Measurements from ENCODE around the gene OR2S2.
A peak's percentile ranks its signal among the peaks of the same experiment; 100 is the strongest.

OR2S2 gene

DNA sequence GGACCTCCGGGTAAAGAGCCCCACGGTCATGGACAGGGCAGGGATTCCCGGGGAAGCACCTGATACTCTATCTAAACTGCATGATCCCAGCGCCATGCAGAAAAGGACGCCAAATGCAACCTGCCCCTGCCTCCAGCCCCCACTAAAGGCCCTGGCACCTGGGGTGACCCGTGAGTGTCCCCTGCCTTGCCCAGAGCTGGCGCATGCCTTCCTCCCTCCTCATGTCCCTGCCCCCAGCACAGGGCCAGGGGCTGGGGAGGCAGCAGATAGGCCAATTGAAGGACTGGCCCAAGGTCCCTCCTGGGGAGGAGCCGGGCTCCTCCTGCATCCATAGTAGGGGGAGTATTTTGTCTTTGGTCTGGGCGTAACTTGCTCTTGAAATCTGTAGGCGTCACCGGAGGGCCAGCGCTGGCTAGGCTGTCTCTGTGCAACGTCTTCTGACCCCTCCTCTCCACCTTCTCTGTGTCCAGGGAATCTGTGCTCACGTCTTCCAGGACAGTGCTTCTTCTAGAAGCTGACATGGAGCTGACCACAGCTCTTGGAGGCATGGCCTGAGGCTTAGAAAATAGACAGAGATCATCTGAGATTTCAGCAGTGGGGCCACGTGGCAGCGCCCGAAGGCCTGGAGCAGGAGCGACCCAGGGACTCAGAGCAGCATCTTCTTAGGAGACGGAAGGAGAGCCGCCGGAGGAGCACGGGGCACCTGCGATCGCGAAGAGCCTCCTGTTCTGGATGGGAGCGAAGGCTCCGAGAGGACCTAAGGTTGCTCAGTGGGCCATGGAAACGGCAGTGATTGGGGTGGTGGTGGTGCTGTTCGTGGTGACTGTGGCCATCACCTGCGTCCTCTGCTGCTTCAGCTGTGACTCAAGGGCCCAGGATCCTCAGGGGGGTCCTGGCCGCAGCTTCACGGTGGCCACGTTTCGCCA lies 48.0 kb downstream of the OR2S2 start:
- no peak for DNase-seq

DNA sequence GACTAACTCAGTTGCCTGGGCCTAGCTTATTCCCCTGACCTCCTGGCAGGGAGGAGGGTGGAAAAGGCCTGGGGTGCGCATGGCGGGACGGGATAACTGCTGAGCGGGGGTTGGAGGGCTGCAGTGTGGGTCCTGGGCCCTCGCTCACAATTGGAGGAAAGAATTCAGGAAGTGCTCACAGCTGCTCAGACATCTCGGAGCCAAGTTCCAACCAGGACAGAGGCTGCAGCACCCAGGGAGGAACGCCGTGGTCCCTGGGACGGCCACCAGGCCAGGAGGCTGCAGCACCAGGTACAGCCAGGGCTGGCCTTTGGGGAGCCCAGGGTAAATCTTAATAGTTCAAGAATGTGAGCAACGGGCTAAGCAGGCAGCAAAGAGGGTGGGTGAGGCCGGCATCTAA lies 48.7 kb downstream of the OR2S2 start, which contains the start of gene SPAAR:
Gene SPAAR, plus strand, starts transcription at position 217 of the 400 bp plus-strand sequence. CDS start 974 bp downstream, outside the sequence.
- DNase-seq: no peak

DNA sequence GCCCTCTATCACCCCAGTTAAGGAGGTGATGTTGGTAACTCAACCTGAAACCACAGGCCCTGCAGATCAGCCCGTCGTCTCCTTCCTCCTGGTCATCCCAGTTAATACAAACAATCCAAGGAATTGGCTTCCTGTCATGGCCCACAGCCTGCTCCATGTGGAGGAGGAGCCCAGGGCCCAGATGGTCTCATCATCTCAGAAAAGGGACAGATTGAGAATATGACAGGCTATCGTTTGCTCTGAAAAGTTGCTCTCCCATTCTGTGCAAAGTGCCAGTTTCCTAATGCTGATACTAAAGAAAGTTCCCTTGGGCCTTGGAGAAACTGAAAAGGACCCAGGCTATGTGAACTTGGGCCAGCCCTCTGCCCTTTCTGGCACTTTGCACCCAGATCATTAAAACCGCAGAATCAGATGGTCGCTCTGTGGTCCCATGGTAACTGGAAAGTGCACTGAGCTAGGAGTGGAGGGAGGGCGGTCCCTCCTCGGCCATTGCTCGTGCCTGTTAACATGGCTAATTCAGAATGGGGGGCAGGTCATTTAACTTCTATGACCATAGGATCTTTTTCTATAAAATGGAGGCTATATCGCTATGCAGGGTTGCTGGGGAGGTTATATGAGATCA lies 49.3 kb downstream of the OR2S2 start:
- no peak for DNase-seq

DNA sequence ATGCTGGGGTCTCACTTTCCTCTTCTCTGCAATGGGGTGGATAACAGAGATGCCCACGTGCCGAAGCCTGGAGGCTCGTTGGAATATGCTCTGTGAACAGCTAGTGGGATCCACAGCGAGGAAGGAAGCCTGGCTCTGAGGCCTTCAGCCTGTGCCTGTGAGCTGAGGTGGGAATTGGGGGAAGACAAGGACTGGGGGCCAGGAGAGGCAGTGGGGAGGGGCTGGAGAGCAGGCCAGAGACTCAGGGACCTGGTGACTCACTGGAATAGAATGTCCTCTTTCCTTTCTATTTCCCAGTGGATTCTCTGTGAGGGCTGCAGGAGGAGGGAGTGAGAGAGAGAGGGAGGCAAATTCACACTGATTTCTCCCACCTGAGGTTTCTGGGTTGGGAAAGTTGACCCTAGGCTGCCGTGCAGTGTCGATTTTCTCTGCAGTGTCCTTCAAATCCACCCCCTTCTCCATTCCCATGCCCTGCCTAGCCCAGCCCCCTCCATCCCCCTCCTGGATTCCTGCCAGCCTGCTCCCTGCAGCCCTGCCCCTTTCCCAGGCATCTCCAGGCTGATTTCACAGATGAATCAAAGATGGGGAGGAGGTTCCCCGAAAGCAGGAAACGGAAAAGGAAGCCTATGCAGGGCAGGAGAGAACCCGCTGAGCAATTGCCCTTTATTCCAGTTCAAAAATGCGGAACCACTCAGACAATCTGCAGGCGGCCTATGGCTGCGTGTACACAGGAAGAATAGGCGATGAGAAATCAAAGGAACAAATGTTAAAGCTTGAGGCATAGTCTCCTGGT lies 50.0 kb downstream of the OR2S2 start:
- peak in 7 of 51 donors; percentile 4 to 40 (median 22) for DNase-seq

Data from hypothalamus (tissue), 51 donors.